Measurements from ENCODE around the gene THOC1. TPM values are rescaled to one million over a fixed set of nuclear protein-coding genes. Genes with fewer than 3 reads are reported as not detected.

The THOC1 gene
- total RNA-seq, 1 experiment from 2014 or later: 74.5 TPM

GRCh38 chr18:261398-262073, 6.3 kb downstream of the THOC1 start:
- Histone ChIP-seq H3K18ac (ENCODE audit: insufficient read length, low read depth, low read length) (no peak overlapping the region), H2BK20ac (ENCODE audit: low read depth, low read length, poor library complexity, severe bottlenecking) (no peak overlapping the region), H3K4ac (ENCODE audit: low read depth, low read length) (no peak overlapping the region), H4K5ac (ENCODE audit: insufficient read length, low read depth, low read length) (no peak overlapping the region), H3K9me3 (ENCODE audit: control insufficient read depth, low read depth, low read length) (no peaks in the 10 kb centered on the region), H3K56ac (ENCODE audit: insufficient read length, low read depth, low read length) (no peak overlapping the region), H2AFZ (ENCODE audit: low read length) (no peak overlapping the region), H4K20me1 (ENCODE audit: control insufficient read depth, insufficient read depth, insufficient read length) (no peaks in the 10 kb centered on the region), H3K27me3 (ENCODE audit: insufficient read depth, low read length) (no peaks in the 10 kb centered on the region), H3K4me1 (ENCODE audit: insufficient read depth, low read length) (no peaks in the 10 kb centered on the region), H3K79me1 (ENCODE audit: insufficient read depth, low read depth, low read length, poor library complexity, severe bottlenecking) (no peaks in the 10 kb centered on the region), H4K8ac (replicated peaks; ENCODE audit: insufficient read length, low read depth, low read length) (no peak overlapping the region), H3K23me2 (ENCODE audit: insufficient read length, low read depth, low read length, poor library complexity, severe bottlenecking) (no peaks in the 10 kb centered on the region), H2BK5ac (ENCODE audit: insufficient read length, low read length) (no peak overlapping the region), H4K91ac (ENCODE audit: insufficient read length, low read depth, low read length) (no peak overlapping the region), H3T11ph (ENCODE audit: low read length) (no peak overlapping the region), H3K23ac (ENCODE audit: insufficient read length, low read depth, low read length) (no peak overlapping the region), H3K4me2 (ENCODE audit: insufficient read depth, insufficient read length, low read length) (no peak overlapping the region), H3K27ac (ENCODE audit: insufficient read length, low read depth, low read length) (no peak overlapping the region), H3K79me2 (ENCODE audit: insufficient read depth, low read length) (peaks cover 2% of the 10 kb centered on the region; the same call in 1 of the 2 replicates), H2BK120ac (ENCODE audit: low read depth, low read length, poor library complexity, severe bottlenecking) (no peak overlapping the region), H2AK5ac (ENCODE audit: insufficient read length, low read length) (no peak overlapping the region), H3K9ac (ENCODE audit: extremely low read depth, insufficient read length, low read length) (no peak overlapping the region), H2BK12ac (ENCODE audit: insufficient read length, low read depth, low read length) (no peak overlapping the region), H2BK15ac (ENCODE audit: low read depth, low read length) (no peak overlapping the region), H3K14ac (ENCODE audit: insufficient read depth, low read length) (no peak overlapping the region)
- Mint-ChIP-seq H3K36me3 (ENCODE audit: insufficient read depth in 1 of 3, low read depth in 3 of 3) (peaks cover 17 to 61% (median 61%) of the 10 kb centered on the region in 3 experiments; a peak in 6 of 7 replicates), H3K27ac (no peak overlapping the region; a peak in 1 of 7 replicates), H3K27me3 (ENCODE audit: low read depth) (no peaks in the 10 kb centered on the region), H3K4me1 (peaks cover 0 to 2% of the 10 kb centered on the region in 2 experiments; a peak in 2 of 4 replicates), H3K9me3 (no peaks in the 10 kb centered on the region), H3K4me3 (no peak overlapping the region)
- no CpG with 5 or more reads among the region's 2 CpGs for WGBS (ENCODE audit: extremely low coverage, insufficient read length, low lambda C conversion rate)
- TF ChIP-seq CTCF (conservative IDR thresholded peaks at IDR 0.05): no peak
- no peak for DNase-seq

Measured in H9 (cell line).